SU-DHL-6 (cell line): Measurements from ENCODE around the gene TBC1D22A.

Experiments
- H2AFZ ChIP-seq: fragments of 200-600 bp; sonication (generic); 2 replicates; pipeline ENCODE4 v1.6.1; 2014; ENCODE audit warnings: low read depth, mild to moderate bottlenecking, moderate library complexity, mixed read lengths, antibody characterized with exemption, low read length; ENCODE audit not compliant: severe bottlenecking
- H3F3A ChIP-seq: fragments of 200-600 bp; shearing (Covaris generic); 2 replicates; pipeline ENCODE4 v1.6.0; 2016; ENCODE audit warnings: antibody characterized with exemption, mild to moderate bottlenecking; ENCODE audit not compliant: insufficient read depth
- H3K27ac ChIP-seq: fragments of 200-600 bp; sonication (generic); 2 replicates; pipeline ENCODE4 v1.5.1; 2016; ENCODE audit warnings: low read depth, mild to moderate bottlenecking, low read length, moderate library complexity, mixed read lengths
- H3K27me3 ChIP-seq: fragments of 200-600 bp; sonication (generic), shearing (Covaris generic); 2 replicates; pipeline ENCODE4 v1.6.0; 2014; ENCODE audit warnings: mild to moderate bottlenecking, low read length
- H3K36me3 ChIP-seq: fragments of 200-600 bp; sonication (generic); 2 replicates; pipeline ENCODE4 v1.6.1; 2014; ENCODE audit warnings: mild to moderate bottlenecking, low read length, mixed read lengths
- H3K4me2 ChIP-seq: fragments of 300-600, 200-600 bp; shearing (Covaris generic), sonication (generic); 2 replicates; pipeline ENCODE4 v1.6.0; 2014; ENCODE audit warnings: low read length, low read depth, mild to moderate bottlenecking; ENCODE audit not compliant: poor library complexity, severe bottlenecking
- H3K4me3 ChIP-seq: fragments of 200-600 bp; sonication (generic); 2 replicates; pipeline ENCODE4 v1.5.1; 2014; ENCODE audit warnings: antibody characterized with exemption, low read length, mild to moderate bottlenecking, mixed read lengths; ENCODE audit not compliant: insufficient read depth, poor library complexity, severe bottlenecking
- H3K79me2 ChIP-seq: fragments of 200-600 bp; sonication (generic); 2 replicates; pipeline ENCODE4 v1.6.1; 2014; ENCODE audit warnings: mild to moderate bottlenecking, low read length, moderate library complexity; ENCODE audit not compliant: insufficient read depth
- H3K9ac ChIP-seq: fragments of 200-600 bp; sonication (generic); 2 replicates; pipeline ENCODE4 v1.7.0; 2014; ENCODE audit warnings: mild to moderate bottlenecking, low read length
- H3K9me2 ChIP-seq: fragments of 200-600 bp; sonication (generic); replicated peaks from 2 replicates; pipeline ENCODE4 v1.6.1; 2014; ENCODE audit warnings: low read length; ENCODE audit not compliant: insufficient read depth
- H3K9me3 ChIP-seq: fragments of 200-600 bp; sonication (generic); 2 replicates; pipeline ENCODE4 v1.6.1; 2014; ENCODE audit warnings: low read length, mixed read lengths; ENCODE audit not compliant: insufficient read depth
- H4K20me1 ChIP-seq: fragments of 200-600 bp; sonication (generic); 2 replicates; pipeline ENCODE4 v1.6.1; 2014; ENCODE audit warnings: low read depth, mild to moderate bottlenecking, antibody characterized with exemption, low read length, moderate library complexity, mixed read lengths
- CTCF ChIP-seq: fragments of 200-600 bp; sonication (generic); IDR thresholded peaks from one replicate; pipeline ENCODE4 v1.5.1; 2017; ENCODE audit warnings: antibody characterized with exemption, mild to moderate bottlenecking, low read length, moderate library complexity; ENCODE audit not compliant: insufficient read depth, poor library complexity, severe bottlenecking
- EZH2phosphoT487 ChIP-seq: fragments of 200-600 bp; sonication (generic), shearing (Covaris generic); conservative IDR thresholded peaks from 2 replicates; pipeline ENCODE4 v1.6.1; 2018; ENCODE audit warnings: mild to moderate bottlenecking, antibody characterized with exemption, low read length, moderate library complexity, mixed read lengths

Gene TBC1D22A

GRCh38 chr22:47042861-47043496 is 280.5 kb downstream of the TBC1D22A start:
- H2AFZ ChIP-seq = no peak overlapping the region
- H3K9me3 ChIP-seq = no peaks in the 10 kb centered on the region
- H3K9ac ChIP-seq = no peak overlapping the region
- H3K4me2 ChIP-seq = no peak overlapping the region
- H3K27me3 ChIP-seq = no peaks in the 10 kb centered on the region
- no peaks in the 10 kb centered on the region for H3K9me2 ChIP-seq
- H4K20me1 ChIP-seq = 0 out of 2 replicates have a peak, but pooled peaks cover 2% of the 10 kb centered on the region
- H3K4me3 ChIP-seq = no peak overlapping the region
- TF ChIP-seq CTCF = no peak
- no peak for TF ChIP-seq EZH2phosphoT487
- H3K27ac ChIP-seq = no peak overlapping the region
- no peaks in the 10 kb centered on the region for H3K36me3 ChIP-seq
- no peaks in the 10 kb centered on the region for H3K79me2 ChIP-seq
- no peaks in the 10 kb centered on the region for H3F3A ChIP-seq

- Histone ChIP-seq H3K27ac (no peak overlapping the region), H3F3A (no peaks in the 10 kb centered on the region), H3K27me3 (no peaks in the 10 kb centered on the region), H4K20me1 (peaks cover 2% of the 10 kb centered on the region; the same call in 1 of the 2 replicates), H3K79me2 (no peaks in the 10 kb centered on the region), H3K9me3 (no peaks in the 10 kb centered on the region), H3K36me3 (no peaks in the 10 kb centered on the region), H2AFZ (no peak overlapping the region), H3K4me2 (no peak overlapping the region), H3K4me3 (no peak overlapping the region), H3K9me2 (no peaks in the 10 kb centered on the region), H3K9ac (no peak overlapping the region)
- no peak for TF ChIP-seq EZH2phosphoT487
- no peak for TF ChIP-seq CTCF
Observed at GRCh38 chr22:47043835-47044721, 281.6 kb downstream of the TBC1D22A start.

GRCh38 chr22:47044722-47045535 is 282.5 kb downstream of the TBC1D22A start:
- no peak overlapping the region for H3K4me2 ChIP-seq
- no peak for TF ChIP-seq EZH2phosphoT487
- TF ChIP-seq CTCF = no peak

More at GRCh38 chr22:47044722-47045535, 282.5 kb downstream of the TBC1D22A start:
- H3K4me3 ChIP-seq = no peak overlapping the region
- H2AFZ ChIP-seq = no peak overlapping the region
- no peak overlapping the region for H3K9ac ChIP-seq
- no peak overlapping the region for H3K27ac ChIP-seq
- H3K9me2 ChIP-seq = no peaks in the 10 kb centered on the region
- no peaks in the 10 kb centered on the region for H3K27me3 ChIP-seq
- H3F3A ChIP-seq = no peaks in the 10 kb centered on the region
- H3K9me3 ChIP-seq = no peaks in the 10 kb centered on the region
- no peaks in the 10 kb centered on the region; the same call in 1 of the 2 replicates for H4K20me1 ChIP-seq
- no peaks in the 10 kb centered on the region for H3K79me2 ChIP-seq
- no peaks in the 10 kb centered on the region for H3K36me3 ChIP-seq
